HFFc6 (cell line): ENCODE results near the gene PRSS57. TPM values are rescaled to one million over a fixed set of nuclear protein-coding genes. Genes with fewer than 3 reads are reported as not detected.
A peak's percentile ranks its signal among the peaks of the same experiment; 100 is the strongest.

Experiments
- DNase-seq: peaks from one replicate; pipeline ENCODE4 v3.0.0-alpha.2; 2018
- H3K27ac Mint-ChIP-seq: 2 replicates; pipeline ENCODE4 v1.8.0; 2020; ENCODE audit warnings: mild to moderate bottlenecking, mixed read lengths
- H3K27me3 Mint-ChIP-seq: 2 replicates; pipeline ENCODE4 v1.8.0; 2021; ENCODE audit warnings: mild to moderate bottlenecking, moderate library complexity, mixed read lengths; ENCODE audit not compliant: insufficient read depth
- H3K36me3 Mint-ChIP-seq: 2 replicates; pipeline ENCODE4 v1.8.0; 2021; ENCODE audit warnings: low read depth, mixed read lengths
- H3K4me1 Mint-ChIP-seq: 2 replicates; pipeline ENCODE4 v1.8.0; 2020; ENCODE audit warnings: low read depth, mixed read lengths
- H3K4me3 Mint-ChIP-seq: 2 replicates; pipeline ENCODE4 v1.8.0; 2020; ENCODE audit warnings: mild to moderate bottlenecking, moderate library complexity, mixed read lengths
- H3K9me3 Mint-ChIP-seq: 2 replicates; pipeline ENCODE4 v1.8.0; 2020; ENCODE audit warnings: mild to moderate bottlenecking, mixed read lengths
- total RNA-seq, 6 experiments: library from RNA; stranded (reverse); fragmentation: NEBNext Ultra II Directional; extraction: Animal tissue kit (Norgen Biotek cat#: 25700); gene quantifications; 2 replicates in 1 of 6; 3 replicates in 5 of 6; pipeline ENCODE4 v1.2.3, GENCODE V29; 2021
- TF ChIP-seq, protein P1 (sequence below): fragments of 200-600 bp; sonication (generic); IDR thresholded peaks from 2 replicates; pipeline ENCODE4 v1.5.0; 2021; ENCODE audit warnings: antibody characterized with exemption, mild to moderate bottlenecking

PRSS57 gene
- total RNA-seq, 6 experiments from 2014 or later: not detected

DNA sequence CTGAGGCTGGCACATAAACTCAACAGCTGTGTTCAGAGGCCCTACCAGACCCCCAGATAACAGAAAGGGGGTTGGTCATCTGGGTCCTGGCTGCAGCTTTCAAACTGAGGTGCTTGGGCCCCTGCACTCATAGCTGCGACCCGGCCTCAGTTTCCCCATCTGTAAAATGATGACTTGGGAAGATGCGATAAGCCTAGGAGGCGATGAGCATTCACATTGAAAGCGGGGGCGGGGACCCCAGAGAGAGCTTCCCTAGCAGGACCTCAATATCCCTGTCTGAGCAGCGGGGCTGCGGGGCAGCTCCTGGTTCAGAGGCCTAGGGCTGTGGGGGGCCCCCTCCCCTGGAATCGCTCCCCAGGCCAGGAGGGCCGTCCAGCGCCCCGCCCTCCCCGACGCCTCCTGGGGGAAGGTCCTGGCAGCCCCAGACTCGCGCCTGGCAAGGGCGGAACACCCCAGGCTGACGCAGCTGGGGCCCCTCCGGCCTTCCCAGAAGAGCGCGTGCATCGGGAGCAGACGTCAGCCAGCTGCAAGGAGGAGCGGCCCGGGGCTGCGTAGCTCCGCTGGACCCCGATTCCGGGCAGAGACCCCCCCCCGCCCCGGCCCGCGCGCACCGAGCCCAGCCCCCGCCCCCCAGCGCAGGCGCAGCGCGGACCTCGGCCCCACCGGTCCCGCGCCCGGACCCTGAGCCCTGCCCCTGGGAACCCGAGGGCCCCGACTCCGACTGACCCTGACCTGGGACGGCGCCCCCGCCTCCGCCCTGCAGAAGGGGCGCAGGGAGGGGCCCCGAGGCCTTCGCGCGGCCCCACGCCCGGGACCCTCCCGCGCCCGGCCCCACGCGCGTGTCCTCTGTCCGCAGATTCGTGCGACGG, 15.6 kb downstream of the PRSS57 start:
- Mint-ChIP-seq H3K9me3 (no peaks in the 10 kb centered on the region), H3K4me3 (peak overlapping the region; percentile 73), H3K27me3 (peaks cover 5% of the 10 kb centered on the region), H3K36me3 (no peaks in the 10 kb centered on the region), H3K27ac (peak overlapping the region; percentile 46), H3K4me1 (peaks cover 24% of the 10 kb centered on the region)
- TF ChIP-seq, protein P1, sequence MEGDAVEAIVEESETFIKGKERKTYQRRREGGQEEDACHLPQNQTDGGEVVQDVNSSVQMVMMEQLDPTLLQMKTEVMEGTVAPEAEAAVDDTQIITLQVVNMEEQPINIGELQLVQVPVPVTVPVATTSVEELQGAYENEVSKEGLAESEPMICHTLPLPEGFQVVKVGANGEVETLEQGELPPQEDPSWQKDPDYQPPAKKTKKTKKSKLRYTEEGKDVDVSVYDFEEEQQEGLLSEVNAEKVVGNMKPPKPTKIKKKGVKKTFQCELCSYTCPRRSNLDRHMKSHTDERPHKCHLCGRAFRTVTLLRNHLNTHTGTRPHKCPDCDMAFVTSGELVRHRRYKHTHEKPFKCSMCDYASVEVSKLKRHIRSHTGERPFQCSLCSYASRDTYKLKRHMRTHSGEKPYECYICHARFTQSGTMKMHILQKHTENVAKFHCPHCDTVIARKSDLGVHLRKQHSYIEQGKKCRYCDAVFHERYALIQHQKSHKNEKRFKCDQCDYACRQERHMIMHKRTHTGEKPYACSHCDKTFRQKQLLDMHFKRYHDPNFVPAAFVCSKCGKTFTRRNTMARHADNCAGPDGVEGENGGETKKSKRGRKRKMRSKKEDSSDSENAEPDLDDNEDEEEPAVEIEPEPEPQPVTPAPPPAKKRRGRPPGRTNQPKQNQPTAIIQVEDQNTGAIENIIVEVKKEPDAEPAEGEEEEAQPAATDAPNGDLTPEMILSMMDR: no peak
- DNase-seq: peak; percentile 37

GRCh38 chr19:678791-679388, 16.4 kb downstream of the PRSS57 start:
- TF ChIP-seq, protein P1: no peak
- Mint-ChIP-seq H3K4me1 (peaks cover 24% of the 10 kb centered on the region), H3K9me3 (no peaks in the 10 kb centered on the region), H3K4me3 (peak overlapping the region; percentile 63), H3K36me3 (no peaks in the 10 kb centered on the region), H3K27ac (peak overlapping the region; percentile 70; the same call in 1 of the 2 replicates), H3K27me3 (peaks cover 5% of the 10 kb centered on the region)
- no peak for DNase-seq

DNA sequence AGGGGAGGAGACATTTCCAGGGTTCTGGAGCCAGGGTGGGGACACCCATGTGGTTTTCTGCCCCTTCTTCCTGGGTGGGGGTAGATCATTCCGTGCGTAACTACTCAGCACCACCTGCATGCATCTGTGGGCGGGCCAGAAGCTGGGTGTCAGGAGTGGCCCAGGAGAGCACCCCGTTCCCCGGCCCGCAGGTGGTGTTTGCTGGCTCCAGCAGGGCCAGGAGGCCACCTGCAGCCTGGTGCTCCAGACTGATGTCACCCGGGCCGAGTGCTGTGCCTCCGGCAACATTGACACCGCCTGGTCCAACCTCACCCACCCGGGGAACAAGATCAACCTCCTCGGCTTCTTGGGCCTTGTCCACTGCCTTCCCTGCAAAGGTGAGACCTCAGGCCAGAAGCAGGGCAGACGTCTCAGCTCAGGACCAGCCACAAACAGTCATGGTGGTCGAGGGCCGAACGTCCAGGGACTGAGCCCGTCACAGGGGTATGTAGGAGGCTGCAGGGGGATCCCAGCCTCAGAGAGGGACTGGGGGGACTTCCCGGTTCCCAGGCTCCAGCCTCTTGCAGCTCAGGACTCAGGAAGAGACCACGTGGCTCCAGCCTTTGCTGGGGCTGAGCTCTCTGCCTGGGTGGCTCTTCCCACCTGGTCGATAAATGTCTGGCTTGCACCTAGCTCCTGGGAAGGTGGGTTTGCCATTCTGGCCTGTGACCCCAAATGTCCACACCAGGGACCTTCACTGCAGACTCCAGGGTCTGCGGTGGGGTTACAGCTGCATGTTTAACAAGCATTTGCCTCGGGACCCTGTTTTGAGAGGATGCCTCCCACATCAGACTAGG, 17.4 kb downstream of the PRSS57 start:
- Mint-ChIP-seq H3K36me3 (no peaks in the 10 kb centered on the region), H3K27ac (peak overlapping the region; percentile 38; the same call in 1 of the 2 replicates), H3K4me3 (peak overlapping the region; percentile 80), H3K27me3 (peaks cover 5% of the 10 kb centered on the region), H3K4me1 (peaks cover 24% of the 10 kb centered on the region), H3K9me3 (no peaks in the 10 kb centered on the region)
- TF ChIP-seq, protein P1: no peak
- no peak for DNase-seq

- Mint-ChIP-seq H3K27me3 (peaks cover 5% of the 10 kb centered on the region), H3K27ac (peak overlapping the region; percentile 38; the same call in 1 of the 2 replicates), H3K4me3 (peak overlapping the region; percentile 80), H3K9me3 (no peaks in the 10 kb centered on the region), H3K4me1 (peaks cover 24% of the 10 kb centered on the region), H3K36me3 (no peaks in the 10 kb centered on the region)
- DNase-seq: peak; percentile 66
- TF ChIP-seq, protein P1: no peak
Measured at GRCh38 chr19:677201-677600, 18.1 kb downstream of the PRSS57 start.

DNA sequence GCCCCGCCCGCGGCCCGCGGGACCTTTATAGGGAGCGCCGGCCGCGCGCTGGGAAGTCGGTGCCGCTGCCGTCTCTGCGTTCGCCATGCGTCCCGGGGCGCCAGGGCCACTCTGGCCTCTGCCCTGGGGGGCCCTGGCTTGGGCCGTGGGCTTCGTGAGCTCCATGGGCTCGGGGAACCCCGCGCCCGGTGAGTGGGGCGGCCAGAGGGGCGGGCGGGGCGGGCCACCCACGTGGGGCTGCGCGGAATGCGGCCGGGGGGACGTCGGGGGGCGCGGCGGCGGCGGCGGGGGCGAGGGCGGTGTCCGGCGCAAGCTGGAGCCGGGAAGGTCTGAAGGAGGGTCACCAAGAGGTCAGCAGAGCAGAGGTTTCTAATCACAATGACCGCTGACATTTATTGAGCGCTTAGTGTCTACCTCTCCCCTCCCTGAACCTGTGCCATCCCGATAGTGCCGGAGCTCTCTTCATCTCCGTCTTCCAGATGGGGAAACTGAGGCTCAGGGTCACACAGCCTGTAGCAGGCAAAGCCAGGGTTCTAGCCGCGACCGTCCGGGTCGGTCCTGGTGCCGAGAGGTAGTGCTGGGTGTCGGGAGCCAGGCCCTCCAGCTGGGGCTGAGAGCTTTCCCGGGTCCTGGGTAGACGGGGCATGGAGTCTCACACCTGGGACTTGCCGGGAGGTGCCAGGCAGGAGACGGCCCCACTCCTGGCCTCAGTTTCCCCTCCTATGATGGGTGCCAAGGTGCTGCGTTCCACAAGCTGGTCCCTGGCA, 18.7 kb downstream of the PRSS57 start, which contains the start of gene FSTL3:
Gene FSTL3 (plus strand): TSS at position 54 of the 767 bp plus-strand sequence. CDS start 32 bp downstream, at position 86.
- H3K36me3 Mint-ChIP-seq: no peaks in the 10 kb centered on the region
- TF ChIP-seq, protein P1: no peak
- H3K27me3 Mint-ChIP-seq: peaks cover 5% of the 10 kb centered on the region
- H3K4me3 Mint-ChIP-seq: peak within 1 kb of the TSS; percentile 80
- H3K4me1 Mint-ChIP-seq: peaks cover 24% of the 10 kb centered on the region
- no peaks in the 10 kb centered on the region for H3K9me3 Mint-ChIP-seq
- no peak for DNase-seq
- H3K27ac Mint-ChIP-seq: peak within 1 kb of the TSS; percentile 51
